ENCODE measurements around the gene NFAT5.

- TF ChIP-seq CTCF (conservative IDR thresholded peaks at IDR 0.05): no peak
- TF ChIP-seq EZH2 (IDR thresholded peaks at IDR 0.05; ENCODE audit: low read depth): no peak
Measured at GRCh38 chr16:69718111-69718764, 152.5 kb downstream of the NFAT5 start.

Data from PC-9 (cell line).